Measurements from ENCODE around the gene SLC6A13. TPM values are rescaled to one million over a fixed set of nuclear protein-coding genes. Genes with fewer than 3 reads are reported as not detected.
"Not testable (repeated sequence)": the region's sequence is repeated elsewhere in the genome, so short reads cannot be mapped to it uniquely, and the experiment has no call there.

SLC6A13 gene
- total RNA-seq: not detected

- H3K27me3 ChIP-seq (ENCODE audit: insufficient read depth, low read length): peaks cover 6% of the 10 kb centered on the region
- no peaks in the 10 kb centered on the region for H3K4me1 ChIP-seq (ENCODE audit: insufficient read depth, low read length)
- no peaks in the 10 kb centered on the region for H3K9me3 ChIP-seq (ENCODE audit: low read depth, low read length)
- no peak within 1 kb of the TSS for H3K4me3 ChIP-seq (ENCODE audit: low read length)
Measured at GRCh38 chr12:262817-263216, at the start of gene SLC6A13. Gene SLC6A13 (minus strand): TSS chr12:262836. CDS start chr12:260052, 2,784 bp downstream.

- H3K9me3 ChIP-seq (ENCODE audit: low read depth, low read length): no peaks in the 10 kb centered on the region
- H3K4me1 ChIP-seq (ENCODE audit: insufficient read depth, low read length): no peaks in the 10 kb centered on the region
- H3K4me3 ChIP-seq (ENCODE audit: low read length): no peak overlapping the region
- no peaks in the 10 kb centered on the region for H3K27me3 ChIP-seq (ENCODE audit: insufficient read depth, low read length)
Measured at GRCh38 chr12:308511-308910, 45.9 kb upstream of the SLC6A13 start.

GRCh38 chr12:307406-307805 lies 44.8 kb upstream of the SLC6A13 start:
- Histone ChIP-seq H3K4me1 (ENCODE audit: insufficient read depth, low read length) (no peaks in the 10 kb centered on the region), H3K27me3 (ENCODE audit: insufficient read depth, low read length) (no peaks in the 10 kb centered on the region), H3K4me3 (ENCODE audit: low read length) (no peak overlapping the region)

GRCh38 chr12:304805-305204 lies 42.2 kb upstream of the SLC6A13 start:
- Histone ChIP-seq H3K4me1 (ENCODE audit: insufficient read depth, low read length) (no peaks in the 10 kb centered on the region), H3K27me3 (ENCODE audit: insufficient read depth, low read length) (no peaks in the 10 kb centered on the region), H3K9me3 (ENCODE audit: low read depth, low read length) (no peaks in the 10 kb centered on the region), H3K4me3 (ENCODE audit: low read length) (no peak overlapping the region)

More at GRCh38 chr12:307406-307805, 44.8 kb upstream of the SLC6A13 start:
- no peaks in the 10 kb centered on the region for H3K9me3 ChIP-seq (ENCODE audit: low read depth, low read length)

- not testable (repeated sequence) for H3K4me3 ChIP-seq (ENCODE audit: low read length); H3K27me3 ChIP-seq (ENCODE audit: insufficient read depth, low read length); H3K9me3 ChIP-seq (ENCODE audit: low read depth, low read length); H3K4me1 ChIP-seq (ENCODE audit: insufficient read depth, low read length)
Measured at GRCh38 chr12:302766-303165, 40.1 kb upstream of the SLC6A13 start.

- H3K4me3 ChIP-seq (ENCODE audit: low read length); H3K9me3 ChIP-seq (ENCODE audit: low read depth, low read length); H3K4me1 ChIP-seq (ENCODE audit: insufficient read depth, low read length); H3K27me3 ChIP-seq (ENCODE audit: insufficient read depth, low read length): not testable (repeated sequence)
Measured at GRCh38 chr12:300166-300565, 37.5 kb upstream of the SLC6A13 start.

- not testable (repeated sequence) for H3K27me3 ChIP-seq (ENCODE audit: insufficient read depth, low read length); H3K9me3 ChIP-seq (ENCODE audit: low read depth, low read length)
Measured at GRCh38 chr12:299511-299910, 36.9 kb upstream of the SLC6A13 start.

GRCh38 chr12:298059-298458 lies 35.4 kb upstream of the SLC6A13 start:
- H3K4me1 ChIP-seq (ENCODE audit: insufficient read depth, low read length); H3K9me3 ChIP-seq (ENCODE audit: low read depth, low read length); H3K27me3 ChIP-seq (ENCODE audit: insufficient read depth, low read length); H3K4me3 ChIP-seq (ENCODE audit: low read length): not testable (repeated sequence)

More at GRCh38 chr12:299511-299910, 36.9 kb upstream of the SLC6A13 start:
- H3K4me1 ChIP-seq (ENCODE audit: insufficient read depth, low read length); H3K4me3 ChIP-seq (ENCODE audit: low read length): not testable (repeated sequence)

- Histone ChIP-seq H3K4me1 (ENCODE audit: insufficient read depth, low read length) (no peaks in the 10 kb centered on the region), H3K9me3 (ENCODE audit: low read depth, low read length) (no peaks in the 10 kb centered on the region), H3K27me3 (ENCODE audit: insufficient read depth, low read length) (no peaks in the 10 kb centered on the region), H3K4me3 (ENCODE audit: low read length) (no peak overlapping the region)
Measured at GRCh38 chr12:295132-295531, 32.5 kb upstream of the SLC6A13 start.

- H3K27me3 ChIP-seq (ENCODE audit: insufficient read depth, low read length): no peaks in the 10 kb centered on the region
- no peaks in the 10 kb centered on the region for H3K4me1 ChIP-seq (ENCODE audit: insufficient read depth, low read length)
- no peaks in the 10 kb centered on the region for H3K9me3 ChIP-seq (ENCODE audit: low read depth, low read length)
- no peak overlapping the region for H3K4me3 ChIP-seq (ENCODE audit: low read length)
Measured at GRCh38 chr12:293199-293598, 30.6 kb upstream of the SLC6A13 start.

GRCh38 chr12:292186-292585 lies 29.6 kb upstream of the SLC6A13 start:
- H3K9me3 ChIP-seq (ENCODE audit: low read depth, low read length): no peaks in the 10 kb centered on the region
- no peaks in the 10 kb centered on the region for H3K27me3 ChIP-seq (ENCODE audit: insufficient read depth, low read length)
- H3K4me3 ChIP-seq (ENCODE audit: low read length): no peak overlapping the region

GRCh38 chr12:291153-291723 lies 28.6 kb upstream of the SLC6A13 start:
- Histone ChIP-seq H3K27me3 (ENCODE audit: insufficient read depth, low read length) (no peaks in the 10 kb centered on the region), H3K4me1 (ENCODE audit: insufficient read depth, low read length) (no peaks in the 10 kb centered on the region), H3K4me3 (ENCODE audit: low read length) (no peak overlapping the region), H3K9me3 (ENCODE audit: low read depth, low read length) (no peaks in the 10 kb centered on the region)

More at GRCh38 chr12:292186-292585, 29.6 kb upstream of the SLC6A13 start:
- no peaks in the 10 kb centered on the region for H3K4me1 ChIP-seq (ENCODE audit: insufficient read depth, low read length)

- Histone ChIP-seq H3K9me3 (ENCODE audit: low read depth, low read length) (no peaks in the 10 kb centered on the region), H3K4me1 (ENCODE audit: insufficient read depth, low read length) (no peaks in the 10 kb centered on the region), H3K27me3 (ENCODE audit: insufficient read depth, low read length) (no peaks in the 10 kb centered on the region), H3K4me3 (ENCODE audit: low read length) (no peak overlapping the region)
Measured at GRCh38 chr12:288687-289086, 26.1 kb upstream of the SLC6A13 start.

GRCh38 chr12:286531-287300 lies 24.1 kb upstream of the SLC6A13 start:
- Histone ChIP-seq H3K9me3 (ENCODE audit: low read depth, low read length) (no peaks in the 10 kb centered on the region), H3K27me3 (ENCODE audit: insufficient read depth, low read length) (no peaks in the 10 kb centered on the region), H3K4me3 (ENCODE audit: low read length) (no peak overlapping the region), H3K4me1 (ENCODE audit: insufficient read depth, low read length) (no peaks in the 10 kb centered on the region)

GRCh38 chr12:278046-278445 lies 15.4 kb upstream of the SLC6A13 start:
- H3K9me3 ChIP-seq (ENCODE audit: low read depth, low read length): no peaks in the 10 kb centered on the region

GRCh38 chr12:275812-276211 lies 13.2 kb upstream of the SLC6A13 start:
- Histone ChIP-seq H3K9me3 (ENCODE audit: low read depth, low read length) (no peaks in the 10 kb centered on the region), H3K4me1 (ENCODE audit: insufficient read depth, low read length) (no peaks in the 10 kb centered on the region), H3K27me3 (ENCODE audit: insufficient read depth, low read length) (no peaks in the 10 kb centered on the region), H3K4me3 (ENCODE audit: low read length) (no peak overlapping the region)

More at GRCh38 chr12:278046-278445, 15.4 kb upstream of the SLC6A13 start:
- no peak overlapping the region for H3K4me3 ChIP-seq (ENCODE audit: low read length)
- H3K27me3 ChIP-seq (ENCODE audit: insufficient read depth, low read length): no peaks in the 10 kb centered on the region
- H3K4me1 ChIP-seq (ENCODE audit: insufficient read depth, low read length): no peaks in the 10 kb centered on the region

Data from mononuclear cell (primary cell).